Chondrocyte (in vitro differentiated cells): ENCODE results near the gene FOXK1. TPM values are rescaled to one million over a fixed set of nuclear protein-coding genes. Genes with fewer than 3 reads are reported as not detected.

Experiments used
- DNase-seq: peaks from one replicate; pipeline ENCODE4 v3.0.0; 2021; ENCODE audit warnings: mixed read lengths, low spot score
- H3K27ac Mint-ChIP-seq: one replicate; pipeline ENCODE4 v1.8.0; 2021; ENCODE audit warnings: mild to moderate bottlenecking, moderate library complexity, mixed read lengths; ENCODE audit not compliant: unreplicated experiment
- H3K27me3 Mint-ChIP-seq: 2 replicates; pipeline ENCODE4 v1.8.0; 2021; ENCODE audit warnings: low read depth, mixed read lengths
- H3K36me3 Mint-ChIP-seq: 2 replicates; pipeline ENCODE4 v1.8.0; 2021; ENCODE audit warnings: low read depth, mixed read lengths
- H3K4me1 Mint-ChIP-seq: 2 replicates; pipeline ENCODE4 v1.8.0; 2021; ENCODE audit warnings: low read depth, mild to moderate bottlenecking, mixed read lengths
- H3K4me3 Mint-ChIP-seq: one replicate; pipeline ENCODE4 v1.8.0; 2021; ENCODE audit warnings: mild to moderate bottlenecking, moderate library complexity, mixed read lengths; ENCODE audit not compliant: unreplicated experiment
- H3K9me3 Mint-ChIP-seq: 2 replicates; pipeline ENCODE4 v1.8.0; 2021; ENCODE audit warnings: low read depth, mixed read lengths
- CTCF ChIP-seq: fragments of 200-600 bp; sonication (generic); IDR thresholded peaks from 2 replicates; pipeline ENCODE4 v1.5.0; 2021; ENCODE audit warnings: antibody characterized with exemption, mild to moderate bottlenecking, moderate library complexity
- total RNA-seq: library from RNA; stranded (reverse); gene quantifications from 3 replicates; pipeline ENCODE4 v1.2.1, GENCODE V29; 2021

Gene FOXK1
- total RNA-seq, 1 donor from 2014 or later, result 77.9 TPM

- H3K4me3 Mint-ChIP-seq, result no peak overlapping the region
Observed at GRCh38 chr7:4786015-4786414, 103.9 kb downstream of the FOXK1 start.

GRCh38 chr7:4787541-4787940, 105.4 kb downstream of the FOXK1 start:
- no peaks in the 10 kb centered on the region for H3K4me1 Mint-ChIP-seq
- DNase-seq, result no peak
- H3K27ac Mint-ChIP-seq, result no peak overlapping the region
- TF ChIP-seq CTCF, result no peak
- peaks cover 17% of the 10 kb centered on the region for H3K36me3 Mint-ChIP-seq
- H3K9me3 Mint-ChIP-seq, result no peaks in the 10 kb centered on the region
- H3K4me3 Mint-ChIP-seq, result no peak overlapping the region
- no peaks in the 10 kb centered on the region for H3K27me3 Mint-ChIP-seq

More at GRCh38 chr7:4786015-4786414, 103.9 kb downstream of the FOXK1 start:
- peaks cover 23% of the 10 kb centered on the region for H3K36me3 Mint-ChIP-seq
- H3K27me3 Mint-ChIP-seq, result no peaks in the 10 kb centered on the region
- no peaks in the 10 kb centered on the region for H3K9me3 Mint-ChIP-seq
- H3K27ac Mint-ChIP-seq, result no peak overlapping the region
- no peak for TF ChIP-seq CTCF
- no peaks in the 10 kb centered on the region for H3K4me1 Mint-ChIP-seq
- no peak for DNase-seq

GRCh38 chr7:4787947-4788626, 106.0 kb downstream of the FOXK1 start:
- H3K27me3 Mint-ChIP-seq, result no peaks in the 10 kb centered on the region
- H3K27ac Mint-ChIP-seq, result no peak overlapping the region
- TF ChIP-seq CTCF, result no peak
- no peak for DNase-seq
- H3K4me3 Mint-ChIP-seq, result no peak overlapping the region
- peaks cover 17% of the 10 kb centered on the region for H3K36me3 Mint-ChIP-seq
- no peaks in the 10 kb centered on the region for H3K4me1 Mint-ChIP-seq
- H3K9me3 Mint-ChIP-seq, result no peaks in the 10 kb centered on the region

GRCh38 chr7:4788627-4789189, 106.6 kb downstream of the FOXK1 start:
- no peak overlapping the region for H3K4me3 Mint-ChIP-seq
- H3K27ac Mint-ChIP-seq, result no peak overlapping the region
- no peaks in the 10 kb centered on the region for H3K9me3 Mint-ChIP-seq
- no peaks in the 10 kb centered on the region for H3K27me3 Mint-ChIP-seq
- peaks cover 17% of the 10 kb centered on the region for H3K36me3 Mint-ChIP-seq
- no peaks in the 10 kb centered on the region for H3K4me1 Mint-ChIP-seq
- no peak for TF ChIP-seq CTCF
- DNase-seq, result no peak

- TF ChIP-seq CTCF, result no peak
- peaks cover 18% of the 10 kb centered on the region for H3K36me3 Mint-ChIP-seq
- no peaks in the 10 kb centered on the region for H3K27me3 Mint-ChIP-seq
- no peak overlapping the region for H3K4me3 Mint-ChIP-seq
- no peak overlapping the region for H3K27ac Mint-ChIP-seq
- H3K9me3 Mint-ChIP-seq, result no peaks in the 10 kb centered on the region
- H3K4me1 Mint-ChIP-seq, result no peaks in the 10 kb centered on the region
- DNase-seq, result no peak
Observed at GRCh38 chr7:4789194-4790077, 107.3 kb downstream of the FOXK1 start.
